H1 (cell line): ENCODE measurements around the gene C11orf58. TPM values are rescaled to one million over a fixed set of nuclear protein-coding genes. Genes with fewer than 3 reads are reported as not detected.

ENCODE experiments used
- CTCF ChIA-PET: fragments of 300-600 bp; sonication (Branson Sonifier 250); formaldehyde crosslinking; loops from one replicate; lab custom pipeline; 2021; ENCODE audit not compliant: partially characterized antibody; lab: Charles Lee
- POLR2A ChIA-PET: fragments of 300-600 bp; sonication (Branson Sonifier 250); formaldehyde crosslinking; loops from one replicate; lab custom pipeline; 2021; ENCODE audit warnings: inconsistent platforms; ENCODE audit not compliant: partially characterized antibody; lab: Charles Lee
- DNase-seq, 2 experiments: peaks; one replicate each; pipeline versions ENCODE4 v3.0.0 to v3.0.0-alpha.2; 2010 to 2022; ENCODE audit warnings: low spot score in 2 of 2, low read depth in 1 of 2, mixed read lengths in 1 of 2
- FAIRE-seq: peaks from 2 replicates; lab custom pipeline; 2011; peaks lifted over from hg19 to GRCh38; lab: Jason Lieb, UNC
- H2AFZ ChIP-seq: 2 replicates; pipeline ENCODE4 v1.8.1; 2012; ENCODE audit warnings: low read length, inconsistent platforms
- H2AK5ac ChIP-seq: 2 replicates; pipeline ENCODE4 v1.6.1; 2013; ENCODE audit warnings: low read depth, low read length
- H2BK120ac ChIP-seq: replicated peaks from 2 replicates; pipeline ENCODE3; 2013; ENCODE audit warnings: low read depth, low read length, inconsistent platforms
- H2BK12ac ChIP-seq: 2 replicates; pipeline ENCODE4 v1.6.1; 2013; ENCODE audit warnings: low read depth, low read length
- H2BK15ac ChIP-seq: 2 replicates; pipeline ENCODE4 v1.6.1; 2013; ENCODE audit warnings: low read length
- H2BK20ac ChIP-seq: 2 replicates; pipeline ENCODE4 v1.6.1; 2013; ENCODE audit warnings: low read length
- H2BK5ac ChIP-seq: 2 replicates; pipeline ENCODE4 v1.6.1; 2013; ENCODE audit warnings: low read depth, low read length
- H3K14ac ChIP-seq: 2 replicates; pipeline ENCODE4 v1.6.1; 2013; ENCODE audit warnings: inconsistent platforms; ENCODE audit not compliant: insufficient read length
- H3K18ac ChIP-seq: 2 replicates; pipeline ENCODE4 v1.6.1; 2013; ENCODE audit warnings: low read length; ENCODE audit errors: extremely low read depth
- H3K23ac ChIP-seq: 2 replicates; pipeline ENCODE4 v1.6.1; 2013; ENCODE audit warnings: inconsistent platforms; ENCODE audit not compliant: insufficient read length
- H3K23me2 ChIP-seq: 2 replicates; pipeline ENCODE4 v1.6.1; 2013; ENCODE audit warnings: low read depth, low read length
- H3K27ac ChIP-seq: 2 replicates; pipeline ENCODE4 v1.6.1; 2011; ENCODE audit warnings: low read depth, low read length, inconsistent platforms
- H3K27me3 ChIP-seq, 4 experiments: replicated peaks in 1 of 4; 1 replicate in 1 of 4; 2 replicates in 3 of 4; pipeline versions ENCODE4 v1.6.1 to v1.8.1; 2011 to 2013; ENCODE audit warnings: low read length in 3 of 4, mild to moderate bottlenecking in 3 of 4, inconsistent platforms in 2 of 4, mixed read lengths in 2 of 4, moderate library complexity in 1 of 4; ENCODE audit not compliant: control insufficient read depth in 3 of 4, insufficient read depth in 3 of 4; ENCODE audit errors: extremely low read depth in 1 of 4
- H3K36me3 ChIP-seq, 4 experiments: 2 replicates each; pipeline versions ENCODE4 v1.6.1 to v1.8.1; 2011 to 2013; ENCODE audit warnings: mild to moderate bottlenecking in 4 of 4, low read length in 3 of 4, moderate library complexity in 2 of 4, control low read depth in 1 of 4, inconsistent platforms in 1 of 4; ENCODE audit not compliant: insufficient read depth in 4 of 4, control insufficient read depth in 2 of 4
- H3K4ac ChIP-seq: replicated peaks from 2 replicates; pipeline ENCODE3; 2013; ENCODE audit warnings: low read length, low read depth, mixed read lengths, inconsistent platforms; ENCODE audit not compliant: insufficient read length
- H3K4me1 ChIP-seq, 4 experiments: replicated peaks in 1 of 4; 1 replicate in 1 of 4; 2 replicates in 3 of 4; pipeline versions ENCODE4 v1.6.1 to v1.8.1; 2011 to 2013; ENCODE audit warnings: low read length in 3 of 4, inconsistent platforms in 2 of 4, mixed read lengths in 1 of 4; ENCODE audit not compliant: insufficient read depth in 4 of 4, control insufficient read depth in 3 of 4
- H3K4me2 ChIP-seq, 2 experiments: 2 replicates each; pipeline versions ENCODE4 v1.6.1 to v1.8.1; 2011 to 2013; ENCODE audit warnings: low read depth in 2 of 2, low read length in 2 of 2, control low read depth in 1 of 2, inconsistent platforms in 1 of 2, mild to moderate bottlenecking in 1 of 2; ENCODE audit not compliant: insufficient read depth in 1 of 2
- H3K4me3 ChIP-seq, 4 experiments: fragments of 200-600, 300-600 bp in 1 of 4; sonication (generic), shearing (Covaris generic), sonication (Bioruptor Twin) in 1 of 4; 2 replicates each; pipeline versions ENCODE4 v1.5.1 to v1.8.1; 2011 to 2016; ENCODE audit warnings: low read length in 4 of 4, low read depth in 3 of 4, control low read depth in 2 of 4, inconsistent platforms in 2 of 4, mild to moderate bottlenecking in 2 of 4, mixed read lengths in 1 of 4, moderate library complexity in 1 of 4; ENCODE audit not compliant: insufficient read depth in 2 of 4; ENCODE audit errors: extremely low read depth in 1 of 4
- H3K56ac ChIP-seq: replicated peaks from 2 replicates; pipeline ENCODE3; 2013; ENCODE audit warnings: low read depth, mild to moderate bottlenecking, mixed read lengths, low read length, inconsistent platforms; ENCODE audit not compliant: insufficient read length
- H3K79me1 ChIP-seq: 2 replicates; pipeline ENCODE4 v1.6.1; 2013; ENCODE audit warnings: low read depth, low read length, control low read depth
- H3K79me2 ChIP-seq, 2 experiments: 2 replicates each; pipeline versions ENCODE4 v1.6.1 to v1.8.1; 2012 to 2013; ENCODE audit warnings: low read length in 2 of 2, mild to moderate bottlenecking in 2 of 2, inconsistent platforms in 1 of 2; ENCODE audit not compliant: insufficient read depth in 2 of 2, control insufficient read depth in 1 of 2
- H3K9ac ChIP-seq, 4 experiments: replicated peaks in 1 of 4; 1 replicate in 1 of 4; 2 replicates in 3 of 4; pipeline versions ENCODE4 v1.6.1 to v1.8.1; 2011 to 2013; ENCODE audit warnings: low read depth in 3 of 4, low read length in 3 of 4, control low read depth in 2 of 4, mild to moderate bottlenecking in 2 of 4, moderate library complexity in 2 of 4, inconsistent platforms in 1 of 4; ENCODE audit errors: extremely low read depth in 1 of 4
- H3K9me3 ChIP-seq, 2 experiments: 2 replicates each; pipeline versions ENCODE4 v1.6.1 to v1.8.1; 2012 to 2013; ENCODE audit warnings: mild to moderate bottlenecking in 2 of 2, moderate library complexity in 2 of 2, control low read depth in 1 of 2, inconsistent platforms in 1 of 2, low read depth in 1 of 2, low read length in 1 of 2, mixed read lengths in 1 of 2; ENCODE audit not compliant: insufficient read depth in 2 of 2
- H4K20me1 ChIP-seq, 2 experiments: replicated peaks in 1 of 2; 2 replicates each; pipeline versions ENCODE3 to v1.8.1; 2011 to 2013; ENCODE audit warnings: inconsistent platforms in 2 of 2, low read length in 2 of 2, mild to moderate bottlenecking in 1 of 2; ENCODE audit not compliant: insufficient read depth in 2 of 2, control insufficient read depth in 1 of 2
- H4K5ac ChIP-seq: 2 replicates; pipeline ENCODE4 v1.6.1; 2013; ENCODE audit warnings: low read length, low read depth, mixed read lengths, inconsistent platforms; ENCODE audit not compliant: insufficient read length
- H4K8ac ChIP-seq: 2 replicates; pipeline ENCODE4 v1.8.0; 2013; ENCODE audit warnings: mild to moderate bottlenecking, moderate library complexity, low read length, inconsistent platforms; ENCODE audit not compliant: insufficient read depth; ENCODE audit errors: extremely low read depth
- H4K91ac ChIP-seq: replicated peaks from 2 replicates; pipeline ENCODE3; 2013; ENCODE audit warnings: low read length, mixed read lengths, inconsistent platforms; ENCODE audit not compliant: insufficient read length
- BACH1 ChIP-seq: IDR thresholded peaks from 2 replicates; pipeline ENCODE4 v1.6.1; 2012; ENCODE audit warnings: low read length, improper control_type of control experiment
- POLR2A ChIP-seq, 2 experiments: IDR thresholded peaks; 1 replicate in 1 of 2; 2 replicates in 1 of 2; pipeline ENCODE4 v1.6.1; 2011; ENCODE audit warnings: low read depth in 2 of 2, low read length in 2 of 2, mild to moderate bottlenecking in 2 of 2; ENCODE audit errors: control extremely low read depth in 1 of 2
- RAD21 ChIP-seq, 2 experiments: IDR thresholded peaks in 1 of 2; conservative IDR thresholded peaks in 1 of 2; 2 replicates each; pipeline ENCODE4 v1.6.1; 2011; ENCODE audit warnings: low read depth in 2 of 2, low read length in 2 of 2, improper control_type of control experiment in 1 of 2, inconsistent platforms in 1 of 2, mild to moderate bottlenecking in 1 of 2, moderate library complexity in 1 of 2
- SP1 ChIP-seq: IDR thresholded peaks from 2 replicates; pipeline ENCODE4 v1.6.1; 2011; ENCODE audit warnings: low read depth, low read length
- SP4 ChIP-seq: IDR thresholded peaks from 2 replicates; pipeline ENCODE4 v1.6.1; 2012; ENCODE audit warnings: low read length, inconsistent platforms
- SRF ChIP-seq: IDR thresholded peaks from 2 replicates; pipeline ENCODE4 v1.6.1; 2011; ENCODE audit warnings: mild to moderate bottlenecking, low read depth, low read length, moderate library complexity
- SUZ12 ChIP-seq: fragments of 200-600 bp; sonication (generic); IDR thresholded peaks from 2 replicates; pipeline ENCODE4 v1.6.1; 2012; ENCODE audit warnings: mild to moderate bottlenecking, inconsistent platforms, low read length, moderate library complexity, mixed read lengths
- TCF12 ChIP-seq: IDR thresholded peaks from 2 replicates; pipeline ENCODE4 v1.6.1; 2011; ENCODE audit warnings: low read depth, mild to moderate bottlenecking, low read length
- WGBS, 2 experiments: shearing (Covaris generic) in 1 of 2; methylation state at CpG; one replicate each; pipeline versions ENCODE4 v1.1.6 to v1.1.7; 2013 to 2015; ENCODE audit warnings: low lambda C conversion rate in 2 of 2, mixed read lengths in 2 of 2, inconsistent platforms in 1 of 2, low coverage in 1 of 2, missing lambda C conversion rate in 1 of 2; ENCODE audit not compliant: insufficient replicate concordance in 2 of 2, insufficient coverage in 1 of 2, insufficient read length in 1 of 2; ENCODE audit errors: extremely low coverage in 1 of 2, missing lambda C conversion rate in 1 of 2; 5-methylcytosine and 5-hydroxymethylcytosine counted together
- polyA plus RNA-seq, 7 experiments: library from polyadenylated mRNA; depleted of rRNA in 3 of 7; stranded (reverse) in 5 of 7; unstranded in 2 of 7; fragments of >200 nt in 5 of 7; fragments of 200-250 nt in 2 of 7; gene quantifications; 1 replicate in 5 of 7; 2 replicates in 1 of 7; 4 replicates in 1 of 7; pipeline versions ENCODE4 v1.2.1 to v1.2.3, GENCODE V29; 2011 to 2013; ENCODE audit warnings: missing spikeins in 2 of 7, mixed read lengths in 2 of 7
- total RNA-seq: library from RNA; stranded (reverse); fragmentation: NEBNext Ultra II Directional; extraction: Animal tissue kit (Norgen Biotek cat#: 25700); gene quantifications from 2 replicates; pipeline ENCODE4 v1.2.1, GENCODE V29; 2021

Gene C11orf58
- total and polyA plus RNA-seq, 2 of the 8 experiments (the other 6 are each of a cell fraction or from before 2014, with no cell fraction given), result 70.7 to 181 TPM

- no peak for FAIRE-seq
- no peaks in the 10 kb centered on the region for H3K27me3 ChIP-seq
Measured at GRCh38 chr11:16807306-16807705, 68.9 kb downstream of the C11orf58 start.

More at GRCh38 chr11:16807306-16807705, 68.9 kb downstream of the C11orf58 start:
- H3K36me3 ChIP-seq, result peaks cover 0 to 4% (median 1%) of the 10 kb centered on the region in 4 experiments; a peak in 3 of 8 replicates
- no peak overlapping the region for H4K8ac ChIP-seq
- H3K27ac ChIP-seq, result no peak overlapping the region
- H3K18ac ChIP-seq, result no peak overlapping the region
- H3K4me2 ChIP-seq, result no peak overlapping the region
- no peak overlapping the region for H2BK120ac ChIP-seq
- no peak overlapping the region for H2BK15ac ChIP-seq
- TF ChIP-seq BACH1 (no peak), TCF12 (no peak), SP4 (no peak), SP1 (no peak), POLR2A (IDR thresholded peaks at IDR 0.05; ENCODE audit: control extremely low read depth in 1 of 2, low read depth in 2 of 2, low read length in 2 of 2) (no peak), SRF (no peak), SUZ12 (no peak), RAD21 (IDR thresholded peaks at IDR 0.05 in 1 of 2, conservative IDR thresholded peaks at IDR 0.05 in 1 of 2; ENCODE audit: low read depth in 2 of 2, low read length in 2 of 2) (no peak)
- H2BK12ac ChIP-seq, result no peak overlapping the region
- no peaks in the 10 kb centered on the region for H3K23me2 ChIP-seq
- H4K20me1 ChIP-seq, result peaks cover 0 to 2% of the 10 kb centered on the region in 2 experiments
- no peak for DNase-seq
- no peaks in the 10 kb centered on the region for H3K79me2 ChIP-seq
- no peaks in the 10 kb centered on the region for H3K79me1 ChIP-seq
- no peak overlapping the region for H4K5ac ChIP-seq
- no peaks in the 10 kb centered on the region for H3K9me3 ChIP-seq
- no peak overlapping the region for H3K4me3 ChIP-seq
- H3K14ac ChIP-seq, result no peak overlapping the region
- 0 out of 7 replicates have a peak, but pooled peaks cover 0 to 2% (median 0%) of the 10 kb centered on the region in 4 experiments for H3K4me1 ChIP-seq
- no peak overlapping the region for H3K4ac ChIP-seq
- 92% methylated on average over 3 of the region's 3 CpGs; no CpG with 5 or more reads in 1 of the 2 experiments for WGBS, 2 experiments
- no peak overlapping the region for H2BK20ac ChIP-seq
- H4K91ac ChIP-seq, result no peak overlapping the region
- H2AFZ ChIP-seq, result no peak overlapping the region
- H3K23ac ChIP-seq, result no peak overlapping the region
- H3K56ac ChIP-seq, result no peak overlapping the region
- no peak overlapping the region for H2AK5ac ChIP-seq
- no peak overlapping the region for H2BK5ac ChIP-seq
- ChIA-PET CTCF (interaction anchor here (1.1 to 6.2 kb wide), 8 partner anchors 10 to 256 kb away, joined by 3 to 42 read pairs (median 4); no protein-coding TSS in a partner anchor), POLR2A (no interaction called here)
- H3K9ac ChIP-seq, result no peak overlapping the region
